Activated T-helper 1 cell treated with anti-CD3 and anti-CD28 coated beads, Interleukin-12 subunit alpha, Interleukin-12 subunit beta, Interleukin-2, Interleukin-4 antibody, amounts not matched to agents 30 ng/mL and 10 ng/mL and 1 ng/mL, durations not matched to agents 14 hours and 24 hours and 36 hours (primary cell): Measurements from ENCODE around the gene FAM120AOS. TPM values are rescaled to one million over a fixed set of nuclear protein-coding genes. Genes with fewer than 3 reads are reported as not detected.

Source experiments
- DNase-seq: peaks from one replicate; pipeline ENCODE4 v3.0.0; 2021; ENCODE audit warnings: low spot score
- H3K27ac Mint-ChIP-seq: one replicate; pipeline ENCODE4 v1.8.0; 2021; ENCODE audit warnings: mild to moderate bottlenecking, mixed read lengths
- H3K27me3 Mint-ChIP-seq: one replicate; pipeline ENCODE4 v1.8.0; 2022; ENCODE audit warnings: mild to moderate bottlenecking, moderate library complexity, mixed read lengths; ENCODE audit not compliant: insufficient read depth
- H3K36me3 Mint-ChIP-seq: one replicate; pipeline ENCODE4 v1.8.0; 2021; ENCODE audit warnings: low read depth, mixed read lengths
- H3K4me1 Mint-ChIP-seq: one replicate; pipeline ENCODE4 v1.8.0; 2021; ENCODE audit warnings: low read depth, mixed read lengths
- H3K4me3 Mint-ChIP-seq: one replicate; pipeline ENCODE4 v1.8.0; 2021; ENCODE audit warnings: mild to moderate bottlenecking, moderate library complexity, mixed read lengths
- H3K9me3 Mint-ChIP-seq: one replicate; pipeline ENCODE4 v1.8.0; 2021; ENCODE audit warnings: mixed read lengths
- intact Hi-C: fragments of 100-400 bp; cut with micrococcal nuclease; formaldehyde crosslinking; loops from one replicate; pipeline ENCODE4 v1.15.1; 2024
- total RNA-seq: library from RNA; stranded (reverse); gene quantifications from 2 replicates; pipeline ENCODE4 v1.2.3, GENCODE V29; 2022

Gene FAM120AOS
- total RNA-seq, 1 donor from 2014 or later = 31.2 TPM

DNA sequence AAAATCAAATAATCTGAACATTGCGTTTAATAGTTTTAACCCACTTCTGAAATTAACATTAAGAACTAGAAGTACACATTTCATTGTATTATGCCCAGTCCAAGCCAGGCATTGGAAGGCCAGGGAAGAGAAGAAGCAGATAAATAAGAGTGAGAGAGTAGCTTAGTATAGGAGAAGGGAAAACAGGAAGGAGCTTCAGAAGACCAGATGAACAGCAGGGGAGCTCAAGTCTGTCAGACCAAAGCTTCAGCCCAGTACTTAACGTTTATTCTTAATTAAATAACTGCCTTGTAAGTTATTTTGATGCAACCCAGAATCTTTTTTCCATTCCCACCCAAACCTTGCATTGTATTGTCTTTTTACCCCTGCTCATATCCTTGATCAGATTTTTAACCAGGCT lies 11.5 kb upstream of the FAM120AOS start:
- peak overlapping the region; percentile 93 for H3K27ac Mint-ChIP-seq
- H3K4me3 Mint-ChIP-seq = peak overlapping the region; percentile 77
- no peak for DNase-seq
- intact Hi-C loops = no loop called here
- H3K36me3 Mint-ChIP-seq = peaks cover 19% of the 10 kb centered on the region
- H3K4me1 Mint-ChIP-seq = peaks cover 86% of the 10 kb centered on the region
- H3K9me3 Mint-ChIP-seq = no peaks in the 10 kb centered on the region
- no peaks in the 10 kb centered on the region for H3K27me3 Mint-ChIP-seq

DNA sequence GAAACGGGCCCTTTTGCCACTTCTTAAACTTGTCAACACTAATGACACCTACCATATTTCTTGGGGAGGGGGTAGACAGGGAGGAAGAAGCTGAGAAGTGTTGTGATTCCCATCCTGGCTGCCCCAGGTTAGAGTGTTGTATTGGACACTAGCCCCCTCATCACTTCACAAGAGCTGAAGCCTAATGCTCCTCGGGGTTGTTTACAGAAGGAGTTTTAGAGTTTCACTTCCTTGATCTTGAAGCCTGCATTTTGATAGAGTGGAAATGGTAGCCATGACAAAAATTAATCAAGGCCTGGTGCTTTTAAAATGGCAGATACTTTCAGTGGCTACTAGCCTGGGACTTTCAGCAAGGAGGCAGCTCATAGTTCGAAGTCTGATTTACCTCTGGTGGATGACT lies 11.0 kb upstream of the FAM120AOS start:
- DNase-seq = no peak
- Mint-ChIP-seq H3K36me3 (peaks cover 23% of the 10 kb centered on the region), H3K27me3 (no peaks in the 10 kb centered on the region), H3K4me1 (peaks cover 88% of the 10 kb centered on the region), H3K27ac (peak overlapping the region; percentile 93), H3K4me3 (peak overlapping the region; percentile 77), H3K9me3 (no peaks in the 10 kb centered on the region)
- intact Hi-C loops = no loop called here

DNA sequence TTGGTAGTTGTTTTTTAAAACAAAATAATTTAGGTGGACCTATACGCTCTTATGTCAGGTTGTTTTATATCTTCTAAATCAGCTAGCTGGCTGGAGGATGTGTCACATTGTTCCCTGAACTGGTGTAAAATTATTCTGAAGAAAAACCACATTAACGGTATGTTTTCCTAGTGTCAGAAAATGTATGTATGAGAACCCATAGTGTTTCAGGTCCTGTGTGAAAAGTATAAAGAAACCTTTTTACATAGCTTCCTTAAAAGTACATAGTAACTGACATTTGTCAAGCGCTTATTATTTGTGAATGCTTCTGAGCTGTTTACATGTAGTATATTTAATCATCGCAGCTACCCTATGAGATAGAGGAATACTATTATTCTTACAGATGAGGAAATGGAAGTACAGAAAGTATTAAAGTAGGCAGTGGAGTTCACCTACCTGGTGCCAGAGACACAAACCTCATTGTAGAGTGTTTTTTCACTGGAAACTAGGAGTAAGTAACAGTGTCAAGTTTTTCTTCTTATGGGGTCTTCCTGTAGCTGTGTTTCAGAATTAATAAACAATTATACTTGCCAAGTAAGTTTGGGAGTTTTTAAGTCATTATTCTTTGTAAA lies 10.4 kb upstream of the FAM120AOS start:
- DNase-seq = no peak
- intact Hi-C loops = loop anchor here (1.0 to 2.0 kb wide), 2 partner anchors 10 to 37 kb away; partner anchors contain the start of gene FAM120AOS
- peaks cover 27% of the 10 kb centered on the region for H3K36me3 Mint-ChIP-seq
- no peaks in the 10 kb centered on the region for H3K27me3 Mint-ChIP-seq
- peak overlapping the region; percentile 77 for H3K4me3 Mint-ChIP-seq
- peak overlapping the region; percentile 93 for H3K27ac Mint-ChIP-seq
- H3K9me3 Mint-ChIP-seq = no peaks in the 10 kb centered on the region
- peaks cover 88% of the 10 kb centered on the region for H3K4me1 Mint-ChIP-seq

DNA sequence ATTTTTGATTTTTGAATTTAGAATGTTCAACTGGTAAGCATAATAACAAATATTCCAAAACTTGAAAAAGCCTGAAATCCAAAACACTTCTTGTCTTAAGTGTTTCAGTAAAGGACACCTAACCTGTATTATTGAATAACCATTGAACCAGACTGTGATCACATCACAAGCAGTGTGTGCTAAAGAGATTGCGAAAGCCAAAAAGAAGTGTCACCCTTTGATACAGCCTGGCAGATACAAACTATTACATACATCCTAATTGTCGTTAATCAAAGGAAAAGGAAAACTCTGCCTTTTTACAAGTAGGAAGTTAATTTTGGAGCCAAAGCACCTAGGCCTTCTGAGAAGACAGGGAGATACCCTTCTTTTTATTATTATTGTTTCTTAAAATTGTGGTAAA lies 8.4 kb upstream of the FAM120AOS start:
- Mint-ChIP-seq H3K27me3 (no peaks in the 10 kb centered on the region), H3K4me1 (peaks cover 88% of the 10 kb centered on the region)
- intact Hi-C loops = loop anchor here (2.0 kb wide), 1 partner anchor 39 kb away; no protein-coding TSS in a partner anchor

DNA sequence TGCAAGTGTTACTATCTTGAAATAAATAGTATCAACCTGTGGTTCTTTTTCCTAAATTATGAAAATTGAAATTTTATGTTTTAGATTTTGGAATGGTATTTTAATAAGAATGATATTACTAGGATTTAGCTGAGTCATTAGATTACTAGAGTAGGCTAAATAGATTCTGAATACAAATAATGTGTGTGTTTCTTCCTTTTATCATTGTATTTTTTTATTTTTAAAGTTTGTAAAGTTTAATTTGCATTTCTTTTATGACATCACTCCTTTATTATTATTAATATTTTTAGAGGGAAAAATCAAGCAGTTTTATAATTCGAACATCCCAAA lies 8.0 kb upstream of the FAM120AOS start:
- intact Hi-C loops = no loop called here
- Mint-ChIP-seq H3K4me3 (no peak overlapping the region), H3K4me1 (peaks cover 88% of the 10 kb centered on the region), H3K9me3 (no peaks in the 10 kb centered on the region), H3K27me3 (no peaks in the 10 kb centered on the region), H3K36me3 (peaks cover 38% of the 10 kb centered on the region), H3K27ac (no peak overlapping the region)
- no peak for DNase-seq

More for the DNA sequence above, 8.4 kb upstream of the FAM120AOS start:
- H3K4me3 Mint-ChIP-seq = no peak overlapping the region
- peaks cover 37% of the 10 kb centered on the region for H3K36me3 Mint-ChIP-seq
- DNase-seq = no peak
- no peaks in the 10 kb centered on the region for H3K9me3 Mint-ChIP-seq
- no peak overlapping the region for H3K27ac Mint-ChIP-seq

DNA sequence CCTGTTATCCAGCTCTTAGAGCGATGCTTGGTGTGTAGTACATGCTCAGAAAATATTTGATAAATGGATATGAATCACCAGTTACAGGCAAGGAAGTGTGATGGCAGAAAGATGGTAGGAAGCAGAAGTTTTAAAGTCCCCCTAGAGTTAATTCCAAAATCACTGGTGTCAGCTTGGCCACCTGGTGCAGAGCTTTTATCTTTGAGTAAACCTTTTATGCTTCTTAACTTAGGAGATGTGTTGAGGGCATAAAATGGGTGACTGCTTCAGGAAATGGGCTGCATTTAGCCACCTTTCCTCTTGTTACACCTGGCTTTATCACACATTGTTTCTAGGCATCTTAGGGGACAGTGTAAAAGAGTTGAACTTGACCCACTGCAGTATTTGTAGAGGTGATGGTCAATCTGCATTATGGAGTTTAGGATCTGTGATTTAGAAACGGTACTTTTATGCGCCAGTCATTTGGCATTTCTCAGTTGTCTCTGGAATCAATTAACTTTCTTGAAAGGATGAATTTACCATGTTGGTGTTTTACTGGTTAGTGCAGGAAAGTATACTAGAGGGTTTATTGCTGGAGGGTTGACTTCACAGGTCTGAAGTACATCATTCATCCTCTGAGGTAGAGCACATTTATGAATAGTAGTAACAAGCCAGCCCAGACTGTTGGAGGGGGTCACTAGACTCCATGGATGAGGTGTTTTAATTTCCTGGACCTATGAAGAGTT lies 7.5 kb upstream of the FAM120AOS start:
- Mint-ChIP-seq H3K27me3 (no peaks in the 10 kb centered on the region), H3K4me3 (no peak overlapping the region), H3K4me1 (peaks cover 88% of the 10 kb centered on the region), H3K36me3 (peaks cover 39% of the 10 kb centered on the region), H3K9me3 (no peaks in the 10 kb centered on the region), H3K27ac (peak overlapping the region; percentile 43)
- intact Hi-C loops = no loop called here
- no peak for DNase-seq

DNA sequence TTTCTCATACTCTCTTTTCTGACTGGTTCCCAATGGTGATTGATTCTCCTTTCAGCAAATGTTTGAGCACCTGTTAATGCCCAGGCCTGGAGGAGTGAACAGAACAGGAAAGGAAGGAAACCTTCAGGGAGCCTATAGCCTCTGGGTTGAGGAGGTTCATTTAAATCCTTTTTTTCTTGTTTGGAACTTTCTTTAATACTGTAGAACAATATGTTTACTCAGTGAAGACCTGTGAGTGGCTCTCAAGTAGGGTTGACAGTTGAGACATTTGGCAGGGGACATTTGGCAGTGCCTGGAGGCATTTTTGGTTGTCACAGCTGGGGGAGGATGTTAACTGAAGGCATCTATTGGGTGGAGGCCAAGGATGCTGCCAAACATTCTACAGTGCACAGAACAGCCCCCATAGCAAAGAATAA lies 6.1 kb upstream of the FAM120AOS start:
- intact Hi-C loops = no loop called here
- DNase-seq = no peak
- no peak overlapping the region for H3K4me3 Mint-ChIP-seq
- no peak overlapping the region for H3K27ac Mint-ChIP-seq
- peaks cover 81% of the 10 kb centered on the region for H3K4me1 Mint-ChIP-seq
- H3K27me3 Mint-ChIP-seq = no peaks in the 10 kb centered on the region
- H3K36me3 Mint-ChIP-seq = peaks cover 36% of the 10 kb centered on the region
- no peaks in the 10 kb centered on the region for H3K9me3 Mint-ChIP-seq

DNA sequence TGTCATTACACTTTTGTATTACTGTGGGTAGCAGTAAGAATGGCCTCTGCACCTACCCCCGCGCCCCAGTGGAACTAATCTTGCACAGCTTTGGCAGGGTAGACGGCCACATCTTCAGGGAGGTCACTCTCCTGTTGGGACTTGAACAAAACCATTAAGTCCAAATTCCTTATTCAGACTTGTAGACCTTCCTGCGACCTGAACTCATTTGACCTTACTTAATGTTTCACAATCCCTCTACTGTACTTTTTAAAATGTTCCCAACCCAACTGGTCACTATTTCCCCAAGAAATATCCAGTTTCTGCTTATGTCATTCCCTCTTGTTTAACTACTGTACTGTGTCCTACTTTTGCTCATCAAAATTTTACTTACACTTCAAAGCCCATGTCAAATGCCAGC lies 5.3 kb upstream of the FAM120AOS start:
- H3K4me3 Mint-ChIP-seq = no peak overlapping the region
- intact Hi-C loops = no loop called here
- peak overlapping the region; percentile 19 for H3K27ac Mint-ChIP-seq
- H3K4me1 Mint-ChIP-seq = peaks cover 80% of the 10 kb centered on the region
- H3K27me3 Mint-ChIP-seq = no peaks in the 10 kb centered on the region
- peaks cover 38% of the 10 kb centered on the region for H3K36me3 Mint-ChIP-seq
- no peak for DNase-seq
- no peaks in the 10 kb centered on the region for H3K9me3 Mint-ChIP-seq

DNA sequence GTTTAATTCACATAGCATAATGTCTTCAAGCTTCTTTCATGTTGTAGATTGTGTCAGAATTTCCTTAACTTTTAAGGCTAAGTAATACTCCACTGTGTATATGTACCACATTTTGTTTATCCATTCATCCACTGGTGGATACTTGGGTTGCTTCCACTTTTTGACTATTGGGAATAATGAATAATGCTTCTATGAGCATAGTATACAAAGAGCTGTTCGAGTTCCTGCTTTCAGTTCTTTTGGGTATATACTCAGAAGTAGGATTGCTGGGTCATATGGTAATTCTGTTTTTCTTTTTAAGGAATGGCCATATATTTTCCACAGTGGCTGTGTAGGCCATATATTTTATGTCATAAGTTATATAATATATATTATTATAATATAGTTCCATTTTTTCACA lies 3.6 kb upstream of the FAM120AOS start:
- H3K4me1 Mint-ChIP-seq = peaks cover 70% of the 10 kb centered on the region
- no peak for DNase-seq
- peaks cover 38% of the 10 kb centered on the region for H3K36me3 Mint-ChIP-seq
- no peaks in the 10 kb centered on the region for H3K9me3 Mint-ChIP-seq
- no peak overlapping the region for H3K4me3 Mint-ChIP-seq
- peak overlapping the region; percentile 31 for H3K27ac Mint-ChIP-seq
- intact Hi-C loops = no loop called here
- H3K27me3 Mint-ChIP-seq = no peaks in the 10 kb centered on the region

DNA sequence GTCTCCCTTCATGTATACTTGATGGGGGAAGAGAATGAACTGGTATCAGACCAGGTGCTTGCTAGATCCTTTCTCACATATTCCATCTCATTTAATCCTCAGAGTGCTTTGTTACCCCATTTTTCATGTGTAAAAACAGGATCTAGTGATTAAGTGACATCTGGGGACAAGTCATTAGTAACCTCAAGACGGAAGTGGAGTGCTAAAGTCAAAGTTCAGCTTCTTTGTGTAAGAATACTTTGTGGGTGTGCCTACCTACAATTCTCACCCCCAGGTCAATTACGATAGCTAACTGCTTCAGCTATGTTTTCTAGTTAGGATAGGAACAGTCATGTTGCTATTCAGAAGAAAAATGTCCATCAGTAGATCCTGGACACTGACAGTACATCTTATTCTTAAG lies 3.1 kb upstream of the FAM120AOS start:
- H3K4me3 Mint-ChIP-seq = peak overlapping the region; percentile 50
- H3K27ac Mint-ChIP-seq = peak overlapping the region; percentile 62
- H3K4me1 Mint-ChIP-seq = peaks cover 70% of the 10 kb centered on the region
- H3K36me3 Mint-ChIP-seq = peaks cover 39% of the 10 kb centered on the region
- no peaks in the 10 kb centered on the region for H3K27me3 Mint-ChIP-seq
- intact Hi-C loops = no loop called here
- no peak for DNase-seq
- no peaks in the 10 kb centered on the region for H3K9me3 Mint-ChIP-seq

DNA sequence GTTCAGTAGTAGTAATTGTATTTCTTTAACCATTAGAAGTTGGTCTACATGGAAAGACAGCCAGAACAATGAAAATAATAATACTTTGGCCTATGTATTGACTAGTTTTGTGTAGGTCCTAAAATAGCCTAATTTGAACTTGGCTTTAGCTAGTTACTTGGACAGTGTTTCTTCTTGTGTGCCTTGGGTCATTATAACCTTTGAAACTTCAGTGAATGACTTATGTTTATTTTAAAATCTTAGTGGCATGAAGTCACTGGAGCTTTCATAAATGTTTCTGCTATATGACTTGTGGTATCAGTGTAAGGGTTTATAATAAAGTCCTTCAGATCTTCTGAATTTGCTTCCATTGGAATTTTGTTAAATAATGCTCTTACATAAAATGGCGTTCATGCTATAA lies 2.6 kb upstream of the FAM120AOS start:
- Mint-ChIP-seq H3K27me3 (no peaks in the 10 kb centered on the region), H3K4me1 (peaks cover 68% of the 10 kb centered on the region), H3K4me3 (peak overlapping the region; percentile 50), H3K36me3 (peaks cover 39% of the 10 kb centered on the region), H3K9me3 (no peaks in the 10 kb centered on the region), H3K27ac (no peak overlapping the region)
- intact Hi-C loops = no loop called here
- DNase-seq = no peak

DNA sequence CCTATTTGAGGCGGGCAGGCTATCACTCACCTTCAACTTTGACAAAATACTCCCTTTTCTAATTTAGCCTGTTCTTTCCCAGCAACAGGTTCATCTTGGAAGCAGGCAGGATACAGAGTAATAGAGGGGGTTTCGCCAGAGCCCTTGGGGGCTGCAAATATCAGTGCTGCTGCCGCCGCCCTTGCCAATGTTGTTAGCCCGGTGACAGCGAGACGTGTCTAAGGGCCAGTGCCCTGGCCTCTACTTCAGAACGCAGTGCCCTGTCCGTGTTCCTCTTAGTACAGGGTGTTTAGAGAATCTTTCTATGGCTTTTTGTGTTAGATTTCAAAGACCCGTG lies 703 bp downstream of the FAM120AOS start:
- Mint-ChIP-seq H3K27ac (peak overlapping the region; percentile 95), H3K9me3 (no peaks in the 10 kb centered on the region), H3K36me3 (peaks cover 33% of the 10 kb centered on the region), H3K4me3 (peak overlapping the region; percentile 98), H3K4me1 (peaks cover 50% of the 10 kb centered on the region), H3K27me3 (no peaks in the 10 kb centered on the region)
- intact Hi-C loops = loop anchor here (1.0 to 5.0 kb wide), 11 partner anchors 11 to 1338 kb away; partner anchors contain the start of genes BICD2, IARS1, NINJ1 and SPTLC1
- DNase-seq = no peak

DNA sequence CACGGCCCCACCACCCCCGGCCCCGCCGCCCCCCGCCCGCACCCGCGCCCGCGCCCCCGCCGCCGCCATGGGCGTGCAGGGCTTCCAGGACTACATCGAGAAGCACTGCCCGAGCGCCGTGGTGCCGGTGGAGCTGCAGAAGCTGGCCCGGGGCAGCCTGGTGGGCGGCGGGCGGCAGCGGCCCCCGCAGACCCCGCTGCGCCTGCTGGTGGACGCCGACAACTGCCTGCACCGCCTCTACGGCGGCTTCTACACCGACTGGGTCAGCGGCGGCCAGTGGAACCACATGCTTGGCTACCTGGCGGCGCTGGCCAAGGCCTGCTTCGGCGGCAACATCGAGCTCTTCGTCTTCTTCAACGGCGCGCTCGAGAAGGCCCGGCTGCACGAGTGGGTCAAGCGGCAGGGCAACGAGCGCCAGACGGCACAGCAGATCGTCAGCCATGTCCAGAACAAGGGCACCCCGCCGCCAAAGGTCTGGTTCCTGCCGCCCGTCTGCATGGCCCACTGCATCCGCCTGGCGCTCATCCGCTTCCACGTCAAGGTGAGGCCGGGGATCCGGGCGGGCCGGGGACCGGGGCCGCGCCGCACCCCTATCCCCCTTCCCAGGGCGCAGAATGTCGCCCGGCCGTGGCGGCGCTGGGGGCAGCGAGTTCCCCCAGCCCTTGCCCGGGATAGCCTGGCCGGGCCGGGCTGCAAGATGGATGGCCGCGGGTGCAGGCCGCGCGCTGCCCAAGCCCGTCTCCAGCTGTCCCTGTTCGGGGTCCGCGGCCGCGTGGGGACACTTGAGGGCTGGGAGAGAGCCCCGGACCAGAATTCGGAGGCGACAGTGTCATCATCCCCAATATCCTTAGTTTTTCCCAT lies 1.3 kb downstream of the FAM120AOS start:
- Mint-ChIP-seq H3K4me1 (peaks cover 50% of the 10 kb centered on the region), H3K9me3 (no peaks in the 10 kb centered on the region), H3K27ac (peak overlapping the region; percentile 98), H3K27me3 (no peaks in the 10 kb centered on the region), H3K4me3 (peak overlapping the region; percentile 98), H3K36me3 (peaks cover 37% of the 10 kb centered on the region)
- peak; percentile 37 for DNase-seq
- intact Hi-C loops = loop anchor here (1.0 to 5.0 kb wide), 9 partner anchors 49 to 1337 kb away; partner anchors contain the start of genes BICD2, IARS1, SPTLC1 and ZNF484
